ENCODE results near the gene WFDC8.

The WFDC8 gene

GRCh38 chr20:45548410-45548809 is 30.7 kb downstream of the WFDC8 start:
- no peak for DNase-seq (ENCODE audit: low read depth in 2 of 2)

GRCh38 chr20:45547206-45547770 is 31.8 kb downstream of the WFDC8 start, which contains the start of gene EPPIN:
Gene EPPIN, minus strand, starts transcription at chr20:45547401. Its CDS starts 44 bp downstream, at chr20:45547357.
- no peak for DNase-seq (ENCODE audit: low read depth in 2 of 2)

GRCh38 chr20:45545754-45546453 is 33.2 kb downstream of the WFDC8 start:
- DNase-seq (ENCODE audit: low read depth in 2 of 2): no peak

- no peak for DNase-seq (ENCODE audit: low read depth in 2 of 2)
Measured at GRCh38 chr20:45545351-45545750, 33.7 kb downstream of the WFDC8 start.

- DNase-seq (ENCODE audit: low read depth in 2 of 2): no peak
Measured at GRCh38 chr20:45539382-45539781, 39.7 kb downstream of the WFDC8 start, which contains the start of gene WFDC6. Gene WFDC6, minus strand, starts transcription at chr20:45539482. Its CDS starts 75 bp downstream, at chr20:45539407.

GRCh38 chr20:45538209-45538799 is 40.8 kb downstream of the WFDC8 start:
- DNase-seq (ENCODE audit: low read depth in 2 of 2): no peak

- DNase-seq (ENCODE audit: low read depth in 2 of 2): no peak
Measured at GRCh38 chr20:45527294-45527693, 51.8 kb downstream of the WFDC8 start.

- no peak for DNase-seq (ENCODE audit: low read depth in 2 of 2)
Measured at GRCh38 chr20:45523821-45524220, 55.3 kb downstream of the WFDC8 start.

- no peak for DNase-seq (ENCODE audit: low read depth in 2 of 2)
Measured at GRCh38 chr20:45518282-45518681, 60.8 kb downstream of the WFDC8 start.

- DNase-seq (ENCODE audit: low read depth in 2 of 2): no peak
Measured at GRCh38 chr20:45515147-45515913, 63.8 kb downstream of the WFDC8 start, which contains the start of gene SPINT3. Gene SPINT3, minus strand, starts transcription at chr20:45515622. Its CDS starts 14 bp downstream, at chr20:45515608.

- DNase-seq (ENCODE audit: low read depth in 2 of 2): no peak
Measured at GRCh38 chr20:45510242-45510862, 68.7 kb downstream of the WFDC8 start.

- no peak for DNase-seq (ENCODE audit: low read depth in 2 of 2)
Measured at GRCh38 chr20:45509091-45509490, 70.0 kb downstream of the WFDC8 start.

- no peak for DNase-seq (ENCODE audit: low read depth in 2 of 2)
Measured at GRCh38 chr20:45508068-45508886, 70.8 kb downstream of the WFDC8 start.

GRCh38 chr20:45507011-45507820 is 71.9 kb downstream of the WFDC8 start:
- no peak for DNase-seq (ENCODE audit: low read depth in 2 of 2)

- no peak for DNase-seq (ENCODE audit: low read depth in 2 of 2)
Measured at GRCh38 chr20:45506398-45506797, 72.7 kb downstream of the WFDC8 start.

- no peak for DNase-seq (ENCODE audit: low read depth in 2 of 2)
Measured at GRCh38 chr20:45503403-45503802, 75.7 kb downstream of the WFDC8 start.

- DNase-seq (ENCODE audit: low read depth in 2 of 2): no peak
Measured at GRCh38 chr20:45502561-45502960, 76.5 kb downstream of the WFDC8 start.

Measured in stimulated activated CD8-positive, alpha-beta memory T cell treated with anti-CD3 and anti-CD28 coated beads, Interleukin-2, amount 100 ng/mL, for 48 hours (primary cell).